BE2C (cell line): Measurements from ENCODE around the gene PRPH2.

Experiments used
- DNase-seq: peaks from one replicate; pipeline ENCODE4 v3.0.0-alpha.2; 2020
- H3K27me3 ChIP-seq: fragments of 250-450 bp; sonication (Bioruptor Pico); 2 replicates; pipeline ENCODE4 v1.5.1; 2020; ENCODE audit warnings: mild to moderate bottlenecking
- H3K36me3 ChIP-seq: fragments of 250-450 bp; sonication (Bioruptor Pico); 2 replicates; pipeline ENCODE4 v1.5.1; 2020; ENCODE audit warnings: mild to moderate bottlenecking
- H3K4me1 ChIP-seq: fragments of 250-450 bp; sonication (Bioruptor Pico); 2 replicates; pipeline ENCODE4 v1.5.1; 2020
- H3K4me3 ChIP-seq: 2 replicates; pipeline ENCODE4 v1.5.1; 2011; ENCODE audit warnings: low read depth, low read length
- H3K9me3 ChIP-seq: fragments of 250-450 bp; sonication (Bioruptor Pico); 2 replicates; pipeline ENCODE4 v1.5.1; 2020
- CTCF ChIP-seq: IDR thresholded peaks from 2 replicates; pipeline ENCODE4 v1.5.1; 2012; ENCODE audit warnings: mild to moderate bottlenecking, low read depth, low read length

The PRPH2 gene

GRCh38 chr6:42726026-42726425 is 3.6 kb upstream of the PRPH2 start:
- H3K27me3 ChIP-seq = no peaks in the 10 kb centered on the region
- no peaks in the 10 kb centered on the region for H3K9me3 ChIP-seq
- H3K4me1 ChIP-seq = no peaks in the 10 kb centered on the region
- no peaks in the 10 kb centered on the region for H3K36me3 ChIP-seq
- no peak for DNase-seq
- no peak overlapping the region for H3K4me3 ChIP-seq
- no peak for TF ChIP-seq CTCF

GRCh38 chr6:42724825-42725224 is 2.4 kb upstream of the PRPH2 start:
- Histone ChIP-seq H3K4me1 (no peaks in the 10 kb centered on the region), H3K27me3 (no peaks in the 10 kb centered on the region), H3K9me3 (no peaks in the 10 kb centered on the region), H3K4me3 (no peak overlapping the region), H3K36me3 (no peaks in the 10 kb centered on the region)
- no peak for TF ChIP-seq CTCF
- no peak for DNase-seq

GRCh38 chr6:42720739-42721138 is 1.7 kb downstream of the PRPH2 start:
- no peak for TF ChIP-seq CTCF
- Histone ChIP-seq H3K4me3 (no peak overlapping the region), H3K9me3 (no peaks in the 10 kb centered on the region), H3K27me3 (no peaks in the 10 kb centered on the region), H3K4me1 (no peaks in the 10 kb centered on the region), H3K36me3 (no peaks in the 10 kb centered on the region)
- DNase-seq = no peak

- Histone ChIP-seq H3K36me3 (no peaks in the 10 kb centered on the region), H3K4me1 (no peaks in the 10 kb centered on the region), H3K4me3 (no peak overlapping the region), H3K27me3 (no peaks in the 10 kb centered on the region), H3K9me3 (no peaks in the 10 kb centered on the region)
- no peak for DNase-seq
- TF ChIP-seq CTCF = no peak
Observed at GRCh38 chr6:42715871-42716270, 6.5 kb downstream of the PRPH2 start.

GRCh38 chr6:42714098-42714761 is 8.2 kb downstream of the PRPH2 start:
- Histone ChIP-seq H3K36me3 (no peaks in the 10 kb centered on the region), H3K27me3 (no peaks in the 10 kb centered on the region), H3K4me1 (no peaks in the 10 kb centered on the region), H3K4me3 (no peak overlapping the region), H3K9me3 (no peaks in the 10 kb centered on the region)
- TF ChIP-seq CTCF = no peak
- no peak for DNase-seq

- Histone ChIP-seq H3K36me3 (no peaks in the 10 kb centered on the region), H3K4me3 (no peak overlapping the region), H3K27me3 (no peaks in the 10 kb centered on the region), H3K4me1 (no peaks in the 10 kb centered on the region), H3K9me3 (no peaks in the 10 kb centered on the region)
- no peak for TF ChIP-seq CTCF
- DNase-seq = no peak
Observed at GRCh38 chr6:42711930-42712329, 10.5 kb downstream of the PRPH2 start.
